H9 (cell line): ENCODE results near the gene TLL2. TPM values are rescaled to one million over a fixed set of nuclear protein-coding genes. Genes with fewer than 3 reads are reported as not detected.

Experiments
- DNase-seq: peaks from one replicate; pipeline ENCODE4 v3.0.0-alpha.2; 2017
- H2AFZ ChIP-seq: one replicate; pipeline ENCODE4 v1.6.1; 2013; ENCODE audit warnings: mild to moderate bottlenecking, low read length, control low read depth, moderate library complexity
- H2AK5ac ChIP-seq: 2 replicates; pipeline ENCODE4 v1.6.1; 2013; ENCODE audit warnings: low read length, control low read depth, mixed read lengths; ENCODE audit not compliant: insufficient read length
- H2BK120ac ChIP-seq: one replicate; pipeline ENCODE4 v1.6.1; 2013; ENCODE audit warnings: low read depth, mild to moderate bottlenecking, low read length, control low read depth, inconsistent platforms; ENCODE audit not compliant: poor library complexity, severe bottlenecking
- H2BK12ac ChIP-seq: 2 replicates; pipeline ENCODE4 v1.6.1; 2013; ENCODE audit warnings: low read length, control low read depth, mixed read lengths, low read depth; ENCODE audit not compliant: insufficient read length
- H2BK15ac ChIP-seq: 2 replicates; pipeline ENCODE4 v1.6.1; 2013; ENCODE audit warnings: low read depth, low read length, control low read depth
- H2BK20ac ChIP-seq: one replicate; pipeline ENCODE4 v1.6.1; 2013; ENCODE audit warnings: low read depth, mild to moderate bottlenecking, low read length, control low read depth, inconsistent platforms; ENCODE audit not compliant: poor library complexity, severe bottlenecking
- H2BK5ac ChIP-seq: 2 replicates; pipeline ENCODE4 v1.6.1; 2013; ENCODE audit warnings: low read length, control low read depth, mixed read lengths; ENCODE audit not compliant: insufficient read length
- H3K14ac ChIP-seq: 2 replicates; pipeline ENCODE4 v1.6.1; 2013; ENCODE audit warnings: low read length, control low read depth; ENCODE audit not compliant: insufficient read depth
- H3K18ac ChIP-seq: 2 replicates; pipeline ENCODE4 v1.6.1; 2013; ENCODE audit warnings: low read depth, mild to moderate bottlenecking, mixed read lengths, low read length, control low read depth; ENCODE audit not compliant: insufficient read length
- H3K23ac ChIP-seq: 2 replicates; pipeline ENCODE4 v1.6.1; 2013; ENCODE audit warnings: low read length, control low read depth, mixed read lengths, low read depth; ENCODE audit not compliant: insufficient read length
- H3K23me2 ChIP-seq: 2 replicates; pipeline ENCODE4 v1.6.1; 2013; ENCODE audit warnings: low read depth, mild to moderate bottlenecking, mixed read lengths, low read length, control low read depth; ENCODE audit not compliant: insufficient read length, poor library complexity, severe bottlenecking
- H3K27ac ChIP-seq: 2 replicates; pipeline ENCODE4 v1.5.1; 2013; ENCODE audit warnings: low read length, control low read depth, mixed read lengths, low read depth; ENCODE audit not compliant: insufficient read length
- H3K27me3 ChIP-seq: 2 replicates; pipeline ENCODE4 v1.6.1; 2013; ENCODE audit warnings: low read length, control low read depth, inconsistent platforms; ENCODE audit not compliant: insufficient read depth
- H3K4ac ChIP-seq: 2 replicates; pipeline ENCODE4 v1.6.1; 2013; ENCODE audit warnings: low read depth, mild to moderate bottlenecking, control low read depth, inconsistent platforms, low read length, moderate library complexity
- H3K4me1 ChIP-seq: 2 replicates; pipeline ENCODE4 v1.6.1; 2013; ENCODE audit warnings: low read length, control low read depth, inconsistent platforms; ENCODE audit not compliant: insufficient read depth
- H3K4me2 ChIP-seq: 2 replicates; pipeline ENCODE4 v1.6.1; 2013; ENCODE audit warnings: low read length, control low read depth, mixed read lengths; ENCODE audit not compliant: insufficient read length, insufficient read depth
- H3K56ac ChIP-seq: 2 replicates; pipeline ENCODE4 v1.6.1; 2013; ENCODE audit warnings: low read depth, mild to moderate bottlenecking, mixed read lengths, low read length, control low read depth; ENCODE audit not compliant: insufficient read length
- H3K79me1 ChIP-seq: 2 replicates; pipeline ENCODE4 v1.6.1; 2013; ENCODE audit warnings: low read depth, mild to moderate bottlenecking, moderate library complexity, low read length, control low read depth, inconsistent platforms; ENCODE audit not compliant: insufficient read depth, poor library complexity, severe bottlenecking
- H3K79me2 ChIP-seq: 2 replicates; pipeline ENCODE4 v1.6.1; 2013; ENCODE audit warnings: low read length, control low read depth, inconsistent platforms; ENCODE audit not compliant: insufficient read depth
- H3K9ac ChIP-seq: 2 replicates; pipeline ENCODE4 v1.6.1; 2013; ENCODE audit warnings: low read length, control low read depth, mixed read lengths; ENCODE audit not compliant: insufficient read length; ENCODE audit errors: extremely low read depth
- H3K9me3 ChIP-seq: one replicate; pipeline ENCODE4 v1.6.1; 2013; ENCODE audit warnings: low read depth, low read length, inconsistent platforms; ENCODE audit not compliant: control insufficient read depth
- H3T11ph ChIP-seq: one replicate; pipeline ENCODE4 v1.6.1; 2013; ENCODE audit warnings: mild to moderate bottlenecking, low read length, control low read depth, inconsistent platforms
- H4K20me1 ChIP-seq: one replicate; pipeline ENCODE4 v1.6.1; 2013; ENCODE audit not compliant: control insufficient read depth, insufficient read length, insufficient read depth
- H4K5ac ChIP-seq: 2 replicates; pipeline ENCODE4 v1.6.1; 2013; ENCODE audit warnings: low read depth, mild to moderate bottlenecking, mixed read lengths, low read length, control low read depth; ENCODE audit not compliant: insufficient read length
- H4K8ac ChIP-seq: replicated peaks from 2 replicates; pipeline ENCODE4 v1.6.1; 2013; ENCODE audit warnings: low read length, control low read depth, mixed read lengths, low read depth; ENCODE audit not compliant: insufficient read length
- H4K91ac ChIP-seq: 2 replicates; pipeline ENCODE4 v1.6.1; 2013; ENCODE audit warnings: low read depth, mild to moderate bottlenecking, moderate library complexity, mixed read lengths, low read length, control low read depth; ENCODE audit not compliant: insufficient read length
- H3K27ac Mint-ChIP-seq, 3 experiments: 2 replicates in 2 of 3; 3 replicates in 1 of 3; pipeline ENCODE4 v1.8.0; 2020 to 2021; ENCODE audit warnings: mixed read lengths in 3 of 3, mild to moderate bottlenecking in 1 of 3, moderate library complexity in 1 of 3
- H3K27me3 Mint-ChIP-seq: 2 replicates; pipeline ENCODE4 v1.8.0; 2021; ENCODE audit warnings: low read depth, mild to moderate bottlenecking, moderate library complexity, mixed read lengths
- H3K36me3 Mint-ChIP-seq, 3 experiments: 2 replicates in 2 of 3; 3 replicates in 1 of 3; pipeline ENCODE4 v1.8.0; 2020 to 2021; ENCODE audit warnings: low read depth in 3 of 3, mixed read lengths in 3 of 3; ENCODE audit not compliant: insufficient read depth in 1 of 3
- H3K4me1 Mint-ChIP-seq, 2 experiments: 2 replicates each; pipeline ENCODE4 v1.8.0; 2020; ENCODE audit warnings: mixed read lengths in 2 of 2
- H3K4me3 Mint-ChIP-seq, 2 experiments: 2 replicates in 1 of 2; 3 replicates in 1 of 2; pipeline ENCODE4 v1.8.0; 2020 to 2021; ENCODE audit warnings: mild to moderate bottlenecking in 2 of 2, mixed read lengths in 2 of 2, moderate library complexity in 1 of 2
- H3K9me3 Mint-ChIP-seq, 2 experiments: 2 replicates in 1 of 2; 3 replicates in 1 of 2; pipeline ENCODE4 v1.8.0; 2020; ENCODE audit warnings: mild to moderate bottlenecking in 2 of 2, mixed read lengths in 2 of 2, moderate library complexity in 1 of 2
- WGBS: extraction: QIAGEN DNeasy Blood & Tissue Kit; methylation state at CpG from one replicate; pipeline ENCODE4 v1.1.7; 2013; ENCODE audit warnings: missing lambda C conversion rate, low lambda C conversion rate, mixed read lengths; ENCODE audit not compliant: insufficient read length; ENCODE audit errors: extremely low coverage; 5-methylcytosine and 5-hydroxymethylcytosine counted together
- total RNA-seq: library from RNA; stranded (reverse); gene quantifications from 2 replicates; pipeline ENCODE4 v1.2.1, GENCODE V29; 2021
- TF ChIP-seq, protein P1 (sequence below): fragments of 200-600 bp; sonication (generic); conservative IDR thresholded peaks from 3 replicates; pipeline ENCODE4 v1.8.0; 2021; ENCODE audit warnings: antibody characterized with exemption, mild to moderate bottlenecking

The TLL2 gene
- total RNA-seq, 1 experiment from 2014 or later, result 1.4 TPM

DNA sequence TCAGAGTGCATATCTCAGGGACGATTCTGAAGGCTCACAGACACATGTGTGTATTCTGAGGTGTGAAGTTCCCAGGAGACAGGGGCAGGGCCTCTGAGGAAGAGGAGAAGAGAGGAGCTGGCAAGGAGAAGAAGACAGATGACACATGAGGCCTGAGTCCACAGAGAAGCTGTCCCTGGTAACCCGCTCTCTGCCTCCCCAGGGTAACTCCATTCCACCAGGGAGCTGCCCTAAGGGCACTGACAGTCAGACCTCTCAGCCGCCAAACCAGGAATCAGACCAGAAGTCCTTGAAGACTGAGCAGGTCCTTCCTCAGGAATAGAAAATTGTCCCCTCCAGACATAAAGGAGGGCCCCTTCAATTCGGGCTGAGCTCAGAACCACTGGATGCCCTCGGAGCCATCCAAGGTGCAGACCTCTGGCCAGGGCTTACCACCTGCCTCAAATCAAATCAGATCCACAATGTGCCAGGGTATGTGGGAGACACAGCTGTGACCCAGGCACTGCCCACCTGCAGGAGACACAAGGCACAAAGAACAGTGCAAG is 57.4 kb downstream of the TLL2 start:
- Histone ChIP-seq H2BK12ac (no peak overlapping the region), H4K91ac (no peak overlapping the region), H4K8ac (no peak overlapping the region), H3K56ac (no peak overlapping the region), H3K79me1 (no peaks in the 10 kb centered on the region), H3T11ph (no peak overlapping the region), H3K27ac (no peak overlapping the region), H3K4me2 (no peak overlapping the region), H3K23me2 (no peaks in the 10 kb centered on the region), H4K5ac (no peak overlapping the region), H3K14ac (no peak overlapping the region), H3K23ac (no peak overlapping the region), H2AK5ac (no peak overlapping the region), H2BK120ac (no peak overlapping the region), H3K9ac (no peak overlapping the region), H3K79me2 (no peaks in the 10 kb centered on the region), H3K27me3 (no peaks in the 10 kb centered on the region), H2BK20ac (no peak overlapping the region), H2BK5ac (no peak overlapping the region), H2AFZ (no peak overlapping the region), H3K4me1 (peaks cover 8% of the 10 kb centered on the region), H2BK15ac (no peak overlapping the region), H3K9me3 (no peaks in the 10 kb centered on the region), H3K4ac (no peak overlapping the region), H3K18ac (no peak overlapping the region), H4K20me1 (no peaks in the 10 kb centered on the region)
- Mint-ChIP-seq H3K4me3 (no peak overlapping the region), H3K4me1 (peaks cover 29 to 32% of the 10 kb centered on the region in 2 experiments), H3K27me3 (no peaks in the 10 kb centered on the region), H3K36me3 (peaks cover 7 to 9% (median 8%) of the 10 kb centered on the region in 3 experiments), H3K27ac (peak overlapping the region in 1 of 3 experiments; percentile 65; a peak in 1 of 7 replicates), H3K9me3 (peaks cover 10% of the 10 kb centered on the region in 2 experiments)
- no CpG with 5 or more reads among the region's 5 CpGs for WGBS
- TF ChIP-seq, protein P1, sequence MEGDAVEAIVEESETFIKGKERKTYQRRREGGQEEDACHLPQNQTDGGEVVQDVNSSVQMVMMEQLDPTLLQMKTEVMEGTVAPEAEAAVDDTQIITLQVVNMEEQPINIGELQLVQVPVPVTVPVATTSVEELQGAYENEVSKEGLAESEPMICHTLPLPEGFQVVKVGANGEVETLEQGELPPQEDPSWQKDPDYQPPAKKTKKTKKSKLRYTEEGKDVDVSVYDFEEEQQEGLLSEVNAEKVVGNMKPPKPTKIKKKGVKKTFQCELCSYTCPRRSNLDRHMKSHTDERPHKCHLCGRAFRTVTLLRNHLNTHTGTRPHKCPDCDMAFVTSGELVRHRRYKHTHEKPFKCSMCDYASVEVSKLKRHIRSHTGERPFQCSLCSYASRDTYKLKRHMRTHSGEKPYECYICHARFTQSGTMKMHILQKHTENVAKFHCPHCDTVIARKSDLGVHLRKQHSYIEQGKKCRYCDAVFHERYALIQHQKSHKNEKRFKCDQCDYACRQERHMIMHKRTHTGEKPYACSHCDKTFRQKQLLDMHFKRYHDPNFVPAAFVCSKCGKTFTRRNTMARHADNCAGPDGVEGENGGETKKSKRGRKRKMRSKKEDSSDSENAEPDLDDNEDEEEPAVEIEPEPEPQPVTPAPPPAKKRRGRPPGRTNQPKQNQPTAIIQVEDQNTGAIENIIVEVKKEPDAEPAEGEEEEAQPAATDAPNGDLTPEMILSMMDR, result no peak
- no peak for DNase-seq
